ENCODE measurements around the gene CA5A.
"Not testable (repeated sequence)": the region's sequence is repeated elsewhere in the genome, so short reads cannot be mapped to it uniquely, and the experiment has no call there.

- not testable (repeated sequence) for TF ChIP-seq POLR2AphosphoS5 (IDR thresholded peaks at IDR 0.05; ENCODE audit: borderline replicate concordance, low read depth, low read length); EZH2 (IDR thresholded peaks at IDR 0.05); FOXP2 (optimal IDR thresholded peaks at IDR 0.05; ENCODE audit: control extremely low read depth, extremely low read length, insufficient read depth)
Measured at GRCh38 chr16:87861300-87862099, 74.8 kb downstream of the CA5A start.
